Measurements from ENCODE around the gene P3H2.

P3H2 gene

DNA sequence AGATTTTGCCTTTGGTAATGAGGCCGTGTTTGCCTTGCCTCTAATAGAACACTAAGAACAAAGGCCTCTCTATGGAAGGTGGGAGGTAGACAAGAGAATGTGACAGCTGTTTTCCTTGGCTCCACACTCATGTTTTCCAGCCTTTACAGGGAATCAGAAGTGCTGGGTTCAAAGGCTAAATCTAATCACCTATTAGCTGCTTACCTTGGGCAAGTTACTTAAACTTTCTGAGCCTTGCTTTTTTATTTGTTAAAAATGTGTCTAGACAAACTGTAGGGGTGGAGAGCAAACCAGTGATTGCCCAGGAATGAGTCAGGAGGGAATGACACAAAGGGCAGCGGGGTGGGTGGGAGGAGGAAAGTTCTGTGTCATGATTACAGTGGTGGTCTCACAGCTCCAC lies 179.0 kb downstream of the P3H2 start:
- DNase-seq = peak in 1 of 2 experiments; percentile 17

DNA sequence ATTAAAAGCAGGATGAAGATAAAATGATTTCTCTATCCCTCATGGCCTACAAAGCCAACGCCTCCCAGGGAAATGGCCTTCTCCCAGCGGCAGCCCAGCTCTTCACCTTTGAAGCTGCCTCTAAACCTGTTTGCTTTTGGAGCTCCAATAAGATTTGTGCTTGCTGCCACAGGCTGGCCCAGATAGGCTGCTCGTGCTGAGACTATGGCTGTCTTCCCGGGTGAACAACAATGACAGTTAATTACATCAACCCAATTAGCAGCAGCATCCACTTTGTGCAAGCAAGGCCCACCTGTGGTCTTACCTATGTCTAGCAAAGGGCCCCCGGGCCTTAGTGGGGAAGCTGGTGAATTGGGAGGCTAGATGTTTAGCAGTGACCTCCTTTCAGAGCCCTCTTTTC lies 179.6 kb downstream of the P3H2 start:
- DNase-seq = no peak

DNA sequence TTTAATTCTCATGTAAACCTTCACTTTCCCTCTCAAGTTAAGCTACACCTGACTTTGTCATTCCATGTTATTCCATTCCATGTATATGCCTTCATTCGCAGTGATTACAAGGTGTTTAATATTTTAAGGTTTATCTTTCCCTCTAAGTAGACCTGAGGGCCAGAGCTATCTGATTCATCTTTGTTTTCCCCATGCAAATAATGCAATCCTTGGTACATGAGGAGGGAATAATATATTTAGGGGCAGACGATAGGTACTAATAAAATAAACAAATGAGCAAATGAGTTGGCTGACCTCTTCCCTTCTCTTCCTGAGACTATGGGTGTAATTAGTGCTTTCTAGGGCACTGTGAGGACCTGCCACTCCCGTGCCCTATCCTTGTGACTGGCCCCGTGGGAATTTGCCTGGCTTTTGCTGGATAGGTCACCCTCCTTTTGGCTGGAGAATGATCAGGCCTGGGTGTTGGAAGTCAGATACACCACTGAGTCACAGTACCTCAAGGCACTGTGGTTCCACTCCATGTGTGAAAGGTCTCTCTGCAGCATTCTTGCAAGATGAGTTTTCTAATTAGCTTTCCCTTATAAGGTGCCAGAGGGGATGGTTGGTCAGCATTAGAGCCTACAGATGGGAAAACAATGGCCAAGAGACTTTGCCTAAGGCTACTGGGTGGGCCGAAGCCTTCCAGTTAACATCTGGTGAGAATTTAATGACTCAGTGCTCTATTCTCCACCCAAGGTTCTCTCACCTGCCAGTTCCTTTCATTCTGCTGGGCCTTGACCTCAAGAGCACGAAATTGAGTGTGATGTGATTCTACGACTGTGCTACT lies 183.2 kb downstream of the P3H2 start:
- DNase-seq = no peak

DNA sequence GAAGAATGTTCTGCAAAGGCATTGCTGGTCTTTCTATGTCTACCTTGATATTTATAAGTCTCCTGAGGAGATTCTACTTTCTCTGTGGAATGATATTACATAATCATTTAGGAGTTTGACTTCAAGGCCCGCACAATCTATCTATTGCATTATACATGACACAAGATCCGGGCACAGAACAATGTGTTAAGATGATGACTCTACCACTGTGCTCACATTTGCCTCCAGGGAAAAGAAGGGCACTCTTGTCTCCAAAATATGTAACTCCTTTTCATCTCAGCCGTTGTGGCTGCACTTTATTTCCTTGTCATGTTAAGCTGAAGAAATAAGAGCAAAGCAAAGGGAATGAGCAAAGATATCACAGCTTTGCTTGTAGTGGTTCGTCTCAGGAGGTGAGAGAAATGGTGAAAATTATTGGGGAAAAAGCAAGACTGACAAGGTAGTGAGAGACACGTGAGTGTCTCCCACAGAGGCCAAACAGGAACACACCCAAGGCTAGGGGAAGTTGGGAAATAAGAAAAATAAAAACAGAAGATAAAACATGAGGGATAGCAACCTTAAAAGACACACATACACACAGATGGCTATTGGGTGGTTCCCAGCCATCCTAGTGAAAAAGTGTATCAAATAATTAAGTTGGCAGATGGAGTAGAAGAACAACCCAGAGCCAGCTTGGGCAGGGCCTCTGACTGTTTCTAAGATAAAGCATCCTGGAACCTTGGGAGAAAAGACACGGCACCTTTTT lies 184.3 kb downstream of the P3H2 start:
- no peak for DNase-seq

DNA sequence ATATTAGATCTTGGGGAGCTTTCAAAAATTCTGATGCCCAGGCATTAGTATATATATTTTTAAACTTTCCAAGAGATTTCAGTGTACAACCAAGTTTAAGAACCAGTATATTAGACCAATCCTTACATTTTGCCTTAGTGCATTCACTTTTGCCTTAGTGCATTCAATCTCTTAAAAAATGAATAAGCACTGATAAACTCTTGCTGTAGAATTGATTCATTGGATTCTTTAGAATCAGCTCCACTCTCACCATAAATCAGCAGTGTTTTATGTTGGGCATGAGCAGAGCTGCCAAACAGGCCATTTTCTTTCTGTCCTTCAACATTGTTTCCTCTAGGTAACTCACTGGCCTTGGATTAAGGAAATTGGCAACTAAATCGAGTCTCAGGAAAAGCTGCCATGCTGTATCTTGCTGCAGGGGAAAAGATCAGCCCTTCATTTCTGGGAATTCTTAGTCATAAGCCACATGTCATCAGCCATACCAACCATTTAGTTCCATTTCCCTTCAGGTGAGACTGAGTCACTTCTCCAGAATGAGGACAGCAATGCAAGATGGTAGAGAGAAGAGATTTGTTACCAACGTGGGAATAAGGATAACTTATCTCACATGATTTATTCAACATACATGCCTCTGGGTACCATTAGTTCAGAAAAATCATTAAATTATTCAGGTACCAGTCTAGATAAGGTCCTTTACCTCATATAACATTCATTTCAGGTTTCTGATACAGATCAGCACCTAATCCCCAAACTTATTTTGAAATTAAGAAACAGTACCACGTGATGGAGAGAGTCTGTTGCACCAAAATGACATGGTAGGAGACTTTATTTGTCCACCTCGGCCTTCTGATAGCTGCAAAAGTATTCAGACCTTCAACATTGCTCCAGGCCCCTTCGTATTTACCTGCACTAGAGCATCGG lies 192.5 kb downstream of the P3H2 start:
- no peak for DNase-seq

DNA sequence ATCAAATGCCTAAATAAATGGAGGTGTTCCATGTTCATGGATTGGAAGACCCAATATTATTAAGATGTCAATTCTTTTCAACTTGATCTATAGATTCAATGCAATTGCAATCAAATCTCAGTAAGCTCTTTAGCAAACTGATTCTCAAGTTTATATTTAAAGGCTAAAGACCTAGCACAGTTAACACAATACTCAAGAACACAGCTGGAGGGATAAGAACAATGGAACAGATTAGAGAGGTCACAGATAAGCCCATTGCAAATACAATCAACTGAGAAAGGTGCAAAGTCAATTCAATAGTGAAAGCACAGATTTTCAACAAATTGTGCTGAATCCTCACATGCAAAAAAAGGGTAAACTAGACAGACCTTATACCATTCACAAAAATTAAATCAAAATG lies 198.9 kb downstream of the P3H2 start:
- no peak for DNase-seq

DNA sequence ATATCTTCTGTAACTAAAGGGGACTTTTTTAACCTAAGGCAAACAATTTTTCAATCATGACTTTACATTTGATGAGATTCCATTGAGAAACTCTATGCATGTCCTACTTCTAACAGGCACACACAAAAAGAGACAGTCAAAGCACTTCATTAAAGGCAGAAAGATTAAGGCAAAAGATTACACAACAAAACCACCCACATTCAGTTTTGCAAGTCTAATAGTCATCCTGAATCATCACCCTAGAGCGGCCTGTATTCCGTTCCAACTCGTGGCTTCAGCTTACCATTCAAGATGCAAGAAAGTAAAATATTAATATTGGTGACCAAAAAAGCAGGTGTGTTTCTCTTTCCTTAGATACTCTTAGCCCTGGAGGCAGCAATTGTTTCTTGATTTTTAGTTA lies 205.9 kb downstream of the P3H2 start:
- no peak for DNase-seq

DNA sequence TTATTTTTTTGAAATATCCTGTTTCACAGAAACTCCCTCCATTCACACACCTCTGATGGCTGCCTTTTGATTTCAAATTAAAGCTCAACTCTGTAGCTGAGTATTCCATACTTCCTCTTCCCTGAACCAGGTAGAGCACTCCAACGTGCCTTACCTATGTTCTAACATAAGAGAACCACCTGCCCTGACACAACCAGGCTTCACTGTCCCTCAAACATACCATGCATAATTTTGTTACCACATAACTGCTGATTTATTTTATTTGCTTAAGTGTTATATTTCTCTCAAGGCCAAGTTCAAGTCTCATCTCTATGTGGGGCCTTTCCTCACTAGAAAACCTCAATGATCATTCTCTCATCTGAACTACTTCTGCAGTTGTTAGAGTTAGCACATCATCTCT lies 209.7 kb downstream of the P3H2 start:
- no peak for DNase-seq

DNA sequence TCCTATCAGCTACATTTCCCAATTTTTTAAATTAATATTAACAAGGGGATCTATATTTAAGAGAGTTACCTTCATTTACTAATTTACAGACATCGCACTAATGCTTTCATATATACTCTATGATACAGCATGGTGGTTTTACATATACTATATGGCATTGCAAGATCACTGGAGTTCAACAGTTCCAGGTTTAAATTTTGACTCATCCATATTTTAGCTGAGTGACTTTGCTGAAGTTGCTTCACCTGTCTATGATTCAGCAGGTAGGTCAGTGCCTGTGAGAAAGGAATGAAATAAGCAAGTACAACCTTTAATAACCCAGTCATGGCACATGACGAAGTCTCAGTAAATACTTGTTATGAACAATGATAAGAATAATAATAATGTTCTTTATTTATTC lies 211.1 kb downstream of the P3H2 start:
- DNase-seq = no peak

DNA sequence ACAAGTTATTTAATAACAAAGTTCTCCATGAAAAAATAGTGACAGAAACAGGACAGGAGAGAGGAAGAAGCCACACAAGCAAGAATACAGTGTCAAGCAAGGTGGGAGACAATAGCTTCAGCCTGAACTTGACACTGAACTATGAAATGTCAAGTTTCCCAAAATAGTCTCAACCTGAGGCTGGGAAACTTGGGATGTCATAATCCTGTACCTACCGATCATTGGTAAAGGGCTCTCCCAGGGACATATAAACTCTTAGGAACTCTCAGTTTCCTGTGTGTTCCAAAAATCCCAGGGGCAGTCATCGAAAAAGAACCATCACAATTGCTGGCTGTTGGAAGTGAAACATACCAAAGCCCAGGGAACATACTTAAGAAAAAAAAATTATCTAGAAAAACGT lies 211.6 kb downstream of the P3H2 start:
- no peak for DNase-seq

DNA sequence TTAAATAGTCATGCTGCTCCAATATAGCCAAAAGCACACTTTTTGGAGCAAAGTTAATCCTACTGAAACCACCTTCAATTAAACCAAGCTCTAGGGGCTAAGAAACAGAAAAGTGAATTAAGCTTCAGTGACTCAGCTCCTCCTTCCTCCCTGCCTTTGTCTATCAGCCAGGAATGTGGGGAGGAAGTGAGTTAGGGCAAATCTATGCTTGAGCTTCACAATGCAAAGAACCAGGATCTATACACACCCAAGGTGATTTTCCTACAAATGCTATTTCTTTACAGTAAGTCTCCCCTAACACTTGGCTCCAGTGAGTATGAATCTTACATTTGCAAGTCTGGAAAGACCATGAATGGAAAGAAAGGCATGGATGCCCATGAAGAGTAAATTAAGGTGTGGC lies 212.1 kb downstream of the P3H2 start:
- no peak for DNase-seq

DNA sequence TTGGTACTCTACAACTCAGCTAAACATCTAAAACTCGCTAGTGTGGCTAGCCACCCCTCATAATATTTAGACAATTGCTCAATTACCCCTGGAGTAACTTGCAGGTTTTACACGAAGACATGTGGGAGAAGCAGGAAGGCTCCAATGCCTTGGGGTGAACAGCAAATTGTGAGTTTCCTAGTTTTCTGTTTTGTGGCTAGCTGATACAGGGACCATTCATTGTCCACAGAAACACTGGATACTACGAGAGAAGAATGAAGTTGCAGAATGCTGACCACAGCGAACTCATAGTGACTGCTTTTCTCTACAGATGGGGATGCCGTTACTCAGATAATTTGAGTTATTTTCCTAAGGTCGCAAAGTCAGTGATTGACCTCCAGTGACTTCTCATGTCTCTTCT lies 212.9 kb downstream of the P3H2 start:
- no peak for DNase-seq

Data from activated CD4-positive, alpha-beta T cell treated with anti-CD3 and anti-CD28 coated beads, Interleukin-2, amount 50 U/mL, for 48 hours (primary cell).